Gastroesophageal sphincter (tissue), 3 donors: ENCODE results near the gene CPSF4L.

Experiments used
- CTCF ChIP-seq, 4 experiments: fragments of 200-600 bp in 2 of 4; fragments of 450-650 bp in 2 of 4; sonication (generic) in 1 of 4; IDR thresholded peaks; one replicate each; pipeline ENCODE4 v1.5.1; 2017 to 2019; ENCODE audit warnings: antibody characterized with exemption in 4 of 4, mild to moderate bottlenecking in 2 of 4, moderate library complexity in 2 of 4
- EP300 ChIP-seq: sonication (generic); formaldehyde crosslinking; IDR thresholded peaks from one replicate; pipeline ENCODE4 v1.6.1; 2017; ENCODE audit warnings: antibody characterized with exemption, mild to moderate bottlenecking
- POLR2A ChIP-seq, 2 donors: fragments of 450-650 bp; IDR thresholded peaks; one replicate each; pipeline ENCODE4 v1.6.1; 2017; ENCODE audit warnings: antibody characterized with exemption in 2 of 2, mild to moderate bottlenecking in 2 of 2, moderate library complexity in 1 of 2

GRCh38 chr17:73282629-73283028, 20.9 kb upstream of the CPSF4L start:
- TF ChIP-seq EP300 (no peak), CTCF (IDR thresholded peaks at IDR 0.05) (no peak), POLR2A (IDR thresholded peaks at IDR 0.05) (no peak)
